Progenitor cell of endocrine pancreas (in vitro differentiated cells): ENCODE results near the gene NDUFA8. TPM values are rescaled to one million over a fixed set of nuclear protein-coding genes. Genes with fewer than 3 reads are reported as not detected.

ENCODE experiments used
- DNase-seq: peaks from one replicate; pipeline ENCODE4 v3.0.0; 2021; ENCODE audit warnings: low spot score; ENCODE audit not compliant: unreplicated experiment
- H3K27ac Mint-ChIP-seq: 2 replicates; pipeline ENCODE4 v1.8.0; 2021; ENCODE audit warnings: mild to moderate bottlenecking, moderate library complexity, mixed read lengths
- H3K27me3 Mint-ChIP-seq: 2 replicates; pipeline ENCODE4 v1.8.0; 2021; ENCODE audit warnings: mixed read lengths
- H3K36me3 Mint-ChIP-seq: 2 replicates; pipeline ENCODE4 v1.8.0; 2022; ENCODE audit warnings: mixed read lengths; ENCODE audit not compliant: insufficient read depth
- H3K4me1 Mint-ChIP-seq: 2 replicates; pipeline ENCODE4 v1.8.0; 2021; ENCODE audit warnings: low read depth, mixed read lengths
- H3K4me3 Mint-ChIP-seq: 2 replicates; pipeline ENCODE4 v1.8.0; 2021; ENCODE audit warnings: low read depth, mild to moderate bottlenecking, moderate library complexity, mixed read lengths
- H3K9me3 Mint-ChIP-seq: 2 replicates; pipeline ENCODE4 v1.8.0; 2021; ENCODE audit warnings: low read depth, mixed read lengths
- CTCF ChIP-seq: fragments of 200-600 bp; sonication (generic); IDR thresholded peaks from one replicate; pipeline ENCODE4 v1.5.0; 2021; ENCODE audit warnings: antibody characterized with exemption, mild to moderate bottlenecking; ENCODE audit not compliant: unreplicated experiment
- total RNA-seq: library from RNA; stranded (reverse); gene quantifications from 2 replicates; pipeline ENCODE4 v1.2.1, GENCODE V29; 2021

NDUFA8 gene
- total RNA-seq, 1 donor from 2014 or later, result 43.1 TPM

GRCh38 chr9:122162415-122162814 is 2.8 kb upstream of the NDUFA8 start:
- H3K27ac Mint-ChIP-seq, result no peak overlapping the region
- peaks cover 6% of the 10 kb centered on the region for H3K9me3 Mint-ChIP-seq
- no peak overlapping the region for H3K4me3 Mint-ChIP-seq
- no peak for TF ChIP-seq CTCF
- H3K36me3 Mint-ChIP-seq, result no peaks in the 10 kb centered on the region
- no peak for DNase-seq
- peaks cover 31% of the 10 kb centered on the region for H3K27me3 Mint-ChIP-seq
- peaks cover 10% of the 10 kb centered on the region for H3K4me1 Mint-ChIP-seq

GRCh38 chr9:122159925-122160246 is 307 bp upstream of the NDUFA8 start:
- Mint-ChIP-seq H3K4me1 (peaks cover 10% of the 10 kb centered on the region), H3K36me3 (no peaks in the 10 kb centered on the region), H3K27me3 (peaks cover 21% of the 10 kb centered on the region), H3K27ac (peak overlapping the region; percentile 92), H3K9me3 (peaks cover 6% of the 10 kb centered on the region), H3K4me3 (peak overlapping the region; percentile 98)
- TF ChIP-seq CTCF, result no peak
- DNase-seq, result no peak

GRCh38 chr9:122158202-122158601 is 1.4 kb downstream of the NDUFA8 start:
- peak; percentile 63 for TF ChIP-seq CTCF
- Mint-ChIP-seq H3K4me1 (peaks cover 10% of the 10 kb centered on the region), H3K4me3 (peak overlapping the region; percentile 34), H3K36me3 (peaks cover 2% of the 10 kb centered on the region), H3K27me3 (peaks cover 4% of the 10 kb centered on the region), H3K9me3 (peaks cover 6% of the 10 kb centered on the region), H3K27ac (peak overlapping the region; percentile 6)
- DNase-seq, result no peak

GRCh38 chr9:122155796-122156195 is 3.8 kb downstream of the NDUFA8 start:
- Mint-ChIP-seq H3K4me3 (no peak overlapping the region), H3K36me3 (peaks cover 5% of the 10 kb centered on the region), H3K9me3 (no peaks in the 10 kb centered on the region), H3K27me3 (no peaks in the 10 kb centered on the region), H3K4me1 (peaks cover 10% of the 10 kb centered on the region), H3K27ac (no peak overlapping the region)
- TF ChIP-seq CTCF, result no peak
- DNase-seq, result no peak

GRCh38 chr9:122151267-122151828 is 8.2 kb downstream of the NDUFA8 start:
- Mint-ChIP-seq H3K27me3 (no peaks in the 10 kb centered on the region), H3K4me1 (no peaks in the 10 kb centered on the region), H3K9me3 (no peaks in the 10 kb centered on the region), H3K4me3 (no peak overlapping the region), H3K36me3 (peaks cover 13% of the 10 kb centered on the region), H3K27ac (no peak overlapping the region)
- no peak for DNase-seq
- no peak for TF ChIP-seq CTCF
